NB4 (cell line): ENCODE measurements around the gene MAP3K1.

Experiments
- POLR2A ChIP-seq: IDR thresholded peaks from 2 replicates; pipeline ENCODE4 v1.6.1; 2011; ENCODE audit warnings: mild to moderate bottlenecking; ENCODE audit not compliant: insufficient read length; ENCODE audit errors: extremely low read depth
- TF ChIP-seq, protein P1 (sequence below): IDR thresholded peaks from one replicate; pipeline ENCODE4 v1.5.1; 2012; ENCODE audit warnings: low read depth, low read length

DNA sequence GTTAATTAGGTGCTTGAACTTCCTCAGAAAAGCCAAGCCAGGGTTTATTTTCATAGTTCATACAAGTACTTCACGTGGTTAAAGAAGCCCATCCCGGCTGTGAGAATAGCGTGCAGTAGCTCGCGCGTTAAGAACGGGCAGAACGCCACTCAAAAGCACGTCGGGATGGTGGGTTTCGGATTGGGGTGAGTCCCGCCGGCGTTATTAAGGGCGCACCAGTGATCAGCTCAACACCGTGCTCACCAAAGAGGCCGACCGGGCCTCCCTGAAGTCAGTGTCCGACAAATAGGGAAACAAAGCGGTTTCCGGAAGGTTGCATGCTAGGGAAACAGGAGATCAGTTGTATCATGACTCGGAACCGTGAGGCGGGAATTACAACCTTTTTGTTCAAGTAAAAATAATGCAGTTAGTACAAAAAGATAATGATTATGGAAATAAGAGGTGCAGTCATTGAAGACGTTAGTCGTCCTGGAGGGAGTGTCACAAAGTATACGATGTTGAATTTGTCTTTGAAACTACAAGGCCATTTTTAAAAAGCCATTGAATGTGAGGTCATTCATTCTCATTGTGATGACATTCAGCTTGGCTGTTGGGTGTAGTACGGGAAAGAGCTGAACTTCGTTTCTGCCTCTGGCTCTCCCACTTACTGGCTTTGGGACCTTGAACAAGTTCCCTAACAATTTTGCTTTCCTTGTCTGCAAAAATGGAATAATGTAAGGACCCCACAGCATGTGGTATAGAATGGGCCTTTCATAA is 95.0 kb downstream of the MAP3K1 start:
- TF ChIP-seq POLR2A, result no peak
- TF ChIP-seq, protein P1, sequence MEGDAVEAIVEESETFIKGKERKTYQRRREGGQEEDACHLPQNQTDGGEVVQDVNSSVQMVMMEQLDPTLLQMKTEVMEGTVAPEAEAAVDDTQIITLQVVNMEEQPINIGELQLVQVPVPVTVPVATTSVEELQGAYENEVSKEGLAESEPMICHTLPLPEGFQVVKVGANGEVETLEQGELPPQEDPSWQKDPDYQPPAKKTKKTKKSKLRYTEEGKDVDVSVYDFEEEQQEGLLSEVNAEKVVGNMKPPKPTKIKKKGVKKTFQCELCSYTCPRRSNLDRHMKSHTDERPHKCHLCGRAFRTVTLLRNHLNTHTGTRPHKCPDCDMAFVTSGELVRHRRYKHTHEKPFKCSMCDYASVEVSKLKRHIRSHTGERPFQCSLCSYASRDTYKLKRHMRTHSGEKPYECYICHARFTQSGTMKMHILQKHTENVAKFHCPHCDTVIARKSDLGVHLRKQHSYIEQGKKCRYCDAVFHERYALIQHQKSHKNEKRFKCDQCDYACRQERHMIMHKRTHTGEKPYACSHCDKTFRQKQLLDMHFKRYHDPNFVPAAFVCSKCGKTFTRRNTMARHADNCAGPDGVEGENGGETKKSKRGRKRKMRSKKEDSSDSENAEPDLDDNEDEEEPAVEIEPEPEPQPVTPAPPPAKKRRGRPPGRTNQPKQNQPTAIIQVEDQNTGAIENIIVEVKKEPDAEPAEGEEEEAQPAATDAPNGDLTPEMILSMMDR, result no peak
